A549 (cell line): ENCODE results near the gene NPFFR2.

Experiments
- CEBPB ChIP-seq, 2 experiments: fragments of >200 bp in 1 of 2; sonication (Bioruptor Twin) in 1 of 2; formaldehyde crosslinking in 1 of 2; IDR thresholded peaks; 2 replicates each; pipeline ENCODE4 v1.6.1; 2012 to 2016
- EP300 ChIP-seq, 2 experiments: fragments of >200 bp; sonication (Bioruptor Twin); formaldehyde crosslinking; IDR thresholded peaks; 2 replicates in 1 of 2; 3 replicates in 1 of 2; pipeline ENCODE4 v1.6.1; 2016 to 2017
- HDAC2 ChIP-seq: fragments of 200-600 bp; sonication (generic); IDR thresholded peaks from 2 replicates; pipeline ENCODE4 v1.6.1; 2016
- JUN ChIP-seq, 2 experiments: fragments of >200 bp; sonication (Bioruptor Twin); formaldehyde crosslinking; IDR thresholded peaks; 2 replicates in 1 of 2; 3 replicates in 1 of 2; pipeline ENCODE4 v1.6.1; 2016 to 2017
- MAFK ChIP-seq: fragments of 450-650 bp; IDR thresholded peaks from 2 replicates; pipeline ENCODE4 v1.6.1; 2014; ENCODE audit not compliant: partially characterized antibody
- MYC ChIP-seq: IDR thresholded peaks from 2 replicates; pipeline ENCODE4 v1.6.1; 2012; ENCODE audit warnings: mild to moderate bottlenecking, inconsistent platforms, low read length, improper control_type of control experiment, borderline replicate concordance
- RAD21 ChIP-seq, 2 experiments: fragments of >200 bp in 1 of 2; sonication (Bioruptor Twin) in 1 of 2; formaldehyde crosslinking in 1 of 2; IDR thresholded peaks in 1 of 2; conservative IDR thresholded peaks in 1 of 2; 2 replicates in 1 of 2; 3 replicates in 1 of 2; pipeline ENCODE4 v1.6.1; 2012 to 2018; ENCODE audit warnings: inconsistent platforms in 1 of 2
- TF ChIP-seq, protein P1 (sequence below): fragments of >200 bp; sonication (Bioruptor Twin); formaldehyde crosslinking; IDR thresholded peaks from 3 replicates; pipeline ENCODE4 v1.5.1; 2016

DNA sequence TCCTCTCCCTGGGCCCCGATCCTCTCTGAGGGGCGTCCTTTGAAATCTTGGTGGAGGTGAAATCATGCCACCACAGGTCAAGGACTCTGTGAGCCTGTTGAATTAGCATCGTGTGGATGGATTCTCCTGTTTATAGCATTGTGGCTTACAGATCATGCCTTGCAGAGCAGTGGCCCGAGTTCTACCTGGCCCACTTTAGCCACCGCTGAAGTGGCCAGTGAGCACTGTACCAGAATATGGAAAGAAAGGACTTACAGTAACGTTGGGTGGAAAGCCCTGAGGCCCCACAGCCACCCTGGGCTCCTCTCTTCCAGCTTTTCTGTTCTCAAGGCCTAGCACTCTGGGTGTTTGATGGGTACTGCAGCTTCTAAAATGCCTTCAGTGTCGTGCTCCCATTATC lies 35.3 kb downstream of the NPFFR2 start:
- no peak for TF ChIP-seq MAFK
- TF ChIP-seq MYC = no peak
- TF ChIP-seq, protein P1, sequence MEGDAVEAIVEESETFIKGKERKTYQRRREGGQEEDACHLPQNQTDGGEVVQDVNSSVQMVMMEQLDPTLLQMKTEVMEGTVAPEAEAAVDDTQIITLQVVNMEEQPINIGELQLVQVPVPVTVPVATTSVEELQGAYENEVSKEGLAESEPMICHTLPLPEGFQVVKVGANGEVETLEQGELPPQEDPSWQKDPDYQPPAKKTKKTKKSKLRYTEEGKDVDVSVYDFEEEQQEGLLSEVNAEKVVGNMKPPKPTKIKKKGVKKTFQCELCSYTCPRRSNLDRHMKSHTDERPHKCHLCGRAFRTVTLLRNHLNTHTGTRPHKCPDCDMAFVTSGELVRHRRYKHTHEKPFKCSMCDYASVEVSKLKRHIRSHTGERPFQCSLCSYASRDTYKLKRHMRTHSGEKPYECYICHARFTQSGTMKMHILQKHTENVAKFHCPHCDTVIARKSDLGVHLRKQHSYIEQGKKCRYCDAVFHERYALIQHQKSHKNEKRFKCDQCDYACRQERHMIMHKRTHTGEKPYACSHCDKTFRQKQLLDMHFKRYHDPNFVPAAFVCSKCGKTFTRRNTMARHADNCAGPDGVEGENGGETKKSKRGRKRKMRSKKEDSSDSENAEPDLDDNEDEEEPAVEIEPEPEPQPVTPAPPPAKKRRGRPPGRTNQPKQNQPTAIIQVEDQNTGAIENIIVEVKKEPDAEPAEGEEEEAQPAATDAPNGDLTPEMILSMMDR = no peak
- TF ChIP-seq EP300 (IDR thresholded peaks at IDR 0.05) = no peak
- no peak for TF ChIP-seq RAD21 (conservative IDR thresholded peaks at IDR 0.05 in 1 of 2, IDR thresholded peaks at IDR 0.05 in 1 of 2)
- no peak for TF ChIP-seq CEBPB (IDR thresholded peaks at IDR 0.05)
- no peak for TF ChIP-seq HDAC2
- TF ChIP-seq JUN (IDR thresholded peaks at IDR 0.05) = no peak
